HepG2 (cell line): Measurements from ENCODE around the gene CRIP1. TPM values are rescaled to one million over a fixed set of nuclear protein-coding genes. Genes with fewer than 3 reads are reported as not detected.
A peak's percentile ranks its signal among the peaks of the same experiment; 100 is the strongest.

Experiments used
- ATRX ChIP-seq: sonication (generic); formaldehyde crosslinking; IDR thresholded peaks from 2 replicates; pipeline ENCODE4 v1.4.0; 2020; ENCODE audit warnings: missing genetic modification reagents, borderline replicate concordance
- GATAD2A ChIP-seq: IDR thresholded peaks from 2 replicates; pipeline ENCODE4 v1.6.1; 2016
- HMGXB4 ChIP-seq, 2 experiments: sonication (generic) in 1 of 2; formaldehyde crosslinking in 1 of 2; IDR thresholded peaks; 2 replicates each; pipeline versions ENCODE4 v1.4.0 to v1.6.1; 2018 to 2020; ENCODE audit warnings: missing genetic modification reagents in 2 of 2, borderline replicate concordance in 1 of 2, low read depth in 1 of 2, mild to moderate bottlenecking in 1 of 2, missing biosample characterization in 1 of 2
- IRF9 ChIP-seq: sonication (generic); formaldehyde crosslinking; IDR thresholded peaks from 2 replicates; pipeline ENCODE4 v1.8.0; 2022; ENCODE audit warnings: missing genetic modification reagents, mild to moderate bottlenecking, borderline replicate concordance
- MYNN ChIP-seq: sonication (generic); formaldehyde crosslinking; IDR thresholded peaks from 2 replicates; pipeline ENCODE4 v1.4.0; 2020; ENCODE audit warnings: mild to moderate bottlenecking, low read depth, missing genetic modification reagents
- NR2F2 ChIP-seq: IDR thresholded peaks from 2 replicates; pipeline ENCODE4 v1.6.1; 2012; ENCODE audit warnings: low read depth, inconsistent platforms, borderline replicate concordance
- RBM22 ChIP-seq: fragments of 200-400 bp; formaldehyde crosslinking; optimal IDR thresholded peaks from 2 replicates; pipeline ENCODE3; 2017; ENCODE audit warnings: mild to moderate bottlenecking, low read length, moderate library complexity
- SNAPC5 ChIP-seq: sonication (generic); formaldehyde crosslinking; IDR thresholded peaks from 2 replicates; pipeline ENCODE4 v1.8.1; 2023; ENCODE audit warnings: mild to moderate bottlenecking, missing genetic modification reagents, borderline replicate concordance
- SPEN ChIP-seq: sonication (generic); formaldehyde crosslinking; IDR thresholded peaks from 2 replicates; pipeline ENCODE4 v1.5.1; 2020; ENCODE audit warnings: low read depth, mild to moderate bottlenecking, missing genetic modification reagents
- TOE1 ChIP-seq: sonication (generic); formaldehyde crosslinking; IDR thresholded peaks from 2 replicates; pipeline ENCODE4 v1.4.0; 2020; ENCODE audit warnings: mild to moderate bottlenecking, missing genetic modification reagents
- TOPORS ChIP-seq: sonication (generic); formaldehyde crosslinking; IDR thresholded peaks from 2 replicates; pipeline ENCODE4 v1.8.0; 2023; ENCODE audit warnings: mild to moderate bottlenecking, missing genetic modification reagents
- TRIM22 ChIP-seq: fragments of 450-650 bp; IDR thresholded peaks from 2 replicates; pipeline ENCODE4 v1.6.1; 2017
- ZBTB2 ChIP-seq: sonication (generic); formaldehyde crosslinking; IDR thresholded peaks from 2 replicates; pipeline ENCODE4 v1.8.0; 2022; ENCODE audit warnings: low read depth, missing genetic modification reagents
- ZNF230 ChIP-seq: sonication (generic); formaldehyde crosslinking; IDR thresholded peaks from 2 replicates; pipeline ENCODE4 v1.4.0; 2020; ENCODE audit warnings: mild to moderate bottlenecking, missing genetic modification reagents
- ZNF496 ChIP-seq: sonication (generic); formaldehyde crosslinking; IDR thresholded peaks from 2 replicates; pipeline ENCODE4 v1.8.1; 2023; ENCODE audit warnings: mild to moderate bottlenecking, moderate library complexity, missing genetic modification reagents; ENCODE audit not compliant: insufficient replicate concordance
- ZNF567 ChIP-seq: sonication (generic); formaldehyde crosslinking; IDR thresholded peaks from 2 replicates; pipeline ENCODE4 v1.8.1; 2023; ENCODE audit warnings: mild to moderate bottlenecking, missing genetic modification reagents, borderline replicate concordance
- ZNF569 ChIP-seq: sonication (generic); formaldehyde crosslinking; IDR thresholded peaks from 2 replicates; pipeline ENCODE4 v1.5.0; 2020; ENCODE audit warnings: mild to moderate bottlenecking, missing genetic modification reagents, moderate library complexity, borderline replicate concordance
- ZNF605 ChIP-seq: sonication (generic); formaldehyde crosslinking; IDR thresholded peaks from 2 replicates; pipeline ENCODE4 v1.8.0; 2022; ENCODE audit warnings: mild to moderate bottlenecking, missing genetic modification reagents
- ZNF615 ChIP-seq: sonication (generic); formaldehyde crosslinking; IDR thresholded peaks from 2 replicates; pipeline ENCODE4 v1.5.0; 2020; ENCODE audit warnings: mild to moderate bottlenecking, missing genetic modification reagents, borderline replicate concordance
- ZNF720 ChIP-seq: sonication (generic); formaldehyde crosslinking; IDR thresholded peaks from 2 replicates; pipeline ENCODE4 v1.4.0; 2020; ENCODE audit warnings: missing genetic modification reagents
- ZNF747 ChIP-seq: sonication (generic); formaldehyde crosslinking; IDR thresholded peaks from 2 replicates; pipeline ENCODE4 v1.8.1; 2023; ENCODE audit warnings: missing genetic modification reagents, mild to moderate bottlenecking, borderline replicate concordance
- ZNF790 ChIP-seq: sonication (generic); formaldehyde crosslinking; IDR thresholded peaks from 2 replicates; pipeline ENCODE4 v1.8.0; 2022; ENCODE audit warnings: missing genetic modification reagents, mild to moderate bottlenecking, borderline replicate concordance
- ZSCAN25 ChIP-seq: sonication (generic); formaldehyde crosslinking; IDR thresholded peaks from 2 replicates; pipeline ENCODE4 v1.8.0; 2022; ENCODE audit warnings: mild to moderate bottlenecking, missing genetic modification reagents
- polyA plus RNA-seq, 8 experiments: library from polyadenylated mRNA; depleted of rRNA in 3 of 8; stranded (reverse) in 7 of 8; unstranded in 1 of 8; fragments of >200 nt; fragmentation: Illumina TruSeq in 4 of 8; extraction: Trizol in 4 of 8; gene quantifications; 2 replicates each; pipeline versions ENCODE4 v1.2.1 to v1.2.3, GENCODE V29; 2011 to 2016; ENCODE audit warnings: low read depth in 4 of 8, missing spikeins in 1 of 8, mixed read lengths in 1 of 8; ENCODE audit not compliant: insufficient read depth in 1 of 8
- total RNA-seq, 5 experiments: library from RNA; depleted of rRNA; stranded (reverse); fragments of >200 nt; fragmentation: Illumina TruSeq; extraction: Trizol; gene quantifications; 2 replicates each; pipeline ENCODE4 v1.2.3, GENCODE V29; 2016; ENCODE audit warnings: low read depth in 1 of 5

Gene CRIP1
- total and polyA plus RNA-seq, 2 of the 13 experiments (the other 11 are each of a cell fraction or from before 2014, with no cell fraction given): 53.9 to 59.5 TPM

- TF ChIP-seq ZNF496 (CRISPR knock-in tag) (no peak), SNAPC5 (CRISPR knock-in tag) (peak; percentile 83; the same call in 1 of the 2 replicates), NR2F2 (peak; percentile 29; the same call in 1 of the 2 replicates), ZSCAN25 (peak; percentile 90), TOPORS (no peak; the same call in 1 of the 2 replicates), GATAD2A (peak; percentile 80), ZNF567 (CRISPR knock-in tag) (no peak), TOE1 (no peak), ATRX (no peak), ZNF720 (CRISPR knock-in tag) (no peak), MYNN (CRISPR knock-in tag) (no peak), ZBTB2 (CRISPR knock-in tag) (peak; percentile 70; the same call in 1 of the 2 replicates), TRIM22 (no peak), RBM22 (peak; percentile 67), ZNF230 (CRISPR knock-in tag) (no peak; the same call in 1 of the 2 replicates), ZNF615 (CRISPR knock-in tag) (no peak; the same call in 1 of the 2 replicates), ZNF747 (CRISPR knock-in tag) (peak; percentile 78), ZNF569 (CRISPR knock-in tag) (no peak), IRF9 (CRISPR knock-in tag) (peak; percentile 95; the same call in 1 of the 2 replicates), ZNF790 (peak; percentile 42; the same call in 1 of the 2 replicates), SPEN (CRISPR knock-in tag) (peak; percentile 87), ZNF605 (CRISPR knock-in tag) (no peak), HMGXB4 (CRISPR knock-in tag; IDR thresholded peaks at IDR 0.05; ENCODE audit: borderline replicate concordance in 1 of 2, low read depth in 1 of 2) (peak; percentile 49 to 62; a peak in 1 of 4 replicates)
These were observed 12.8 kb downstream of the CRIP1 start (continued) for GRCh38 chr14:105499256-105500035.
